ENCODE data around the gene ZCCHC17.

- no peak for TF ChIP-seq POLR2A (IDR thresholded peaks at IDR 0.05)
- TF ChIP-seq CTCF (IDR thresholded peaks at IDR 0.05) = no peak
Measured at GRCh38 chr1:31295874-31296485, 852 bp upstream of the ZCCHC17 start.

Measured in vagina (tissue), 2 donors.